ENCODE data around the gene RBM33.

RBM33 gene

GRCh38 chr7:155653803-155654202, 9.3 kb downstream of the RBM33 start:
- peaks cover 9% of the 10 kb centered on the region for H3K36me3 ChIP-seq (replicated peaks; ENCODE audit: insufficient read depth, low read length)
- H3K9me2 ChIP-seq (replicated peaks; ENCODE audit: insufficient read depth, low read length), result no peaks in the 10 kb centered on the region
- H3K27me3 ChIP-seq (replicated peaks; ENCODE audit: insufficient read depth, low read length), result no peaks in the 10 kb centered on the region
- no peaks in the 10 kb centered on the region for H3F3A ChIP-seq (ENCODE audit: insufficient read depth, low read length)
- no peak overlapping the region for H3K4me2 ChIP-seq (ENCODE audit: low read depth, low read length)
- no peak overlapping the region for H3K9ac ChIP-seq (ENCODE audit: low read length)
- no peak for TF ChIP-seq CTCF (IDR thresholded peaks at IDR 0.05; ENCODE audit: low read length)
- TF ChIP-seq EZH2 (optimal IDR thresholded peaks at IDR 0.05; ENCODE audit: low read depth, low read length), result no peak
- TF ChIP-seq EZH2phosphoT487 (IDR thresholded peaks at IDR 0.05; ENCODE audit: low read length), result no peak
- DNase-seq, result no peak
- H3K9me3 ChIP-seq (replicated peaks; ENCODE audit: insufficient read depth, low read length), result no peaks in the 10 kb centered on the region
- H4K20me1 ChIP-seq (ENCODE audit: insufficient read depth, low read length), result peaks cover 56% of the 10 kb centered on the region
- H3K4me3 ChIP-seq (ENCODE audit: low read length), result no peak overlapping the region
- H3K79me2 ChIP-seq (ENCODE audit: low read length), result peaks cover 100% of the 10 kb centered on the region
- no peak overlapping the region for H3K27ac ChIP-seq (ENCODE audit: low read length)
- no peak overlapping the region for H2AFZ ChIP-seq (ENCODE audit: low read length)
- no peaks in the 10 kb centered on the region for H3K4me1 ChIP-seq (ENCODE audit: low read length)

- TF ChIP-seq CTCF (IDR thresholded peaks at IDR 0.05; ENCODE audit: low read length) (no peak), EZH2phosphoT487 (IDR thresholded peaks at IDR 0.05; ENCODE audit: low read length) (no peak), EZH2 (optimal IDR thresholded peaks at IDR 0.05; ENCODE audit: low read depth, low read length) (no peak)
- Histone ChIP-seq H2AFZ (ENCODE audit: low read length) (no peak overlapping the region), H3K9me3 (replicated peaks; ENCODE audit: insufficient read depth, low read length) (no peaks in the 10 kb centered on the region), H3K9me2 (replicated peaks; ENCODE audit: insufficient read depth, low read length) (no peaks in the 10 kb centered on the region), H3K4me3 (ENCODE audit: low read length) (no peak overlapping the region), H4K20me1 (ENCODE audit: insufficient read depth, low read length) (peaks cover 62% of the 10 kb centered on the region), H3K4me1 (ENCODE audit: low read length) (no peaks in the 10 kb centered on the region), H3K27ac (ENCODE audit: low read length) (no peak overlapping the region), H3K79me2 (ENCODE audit: low read length) (peaks cover 99% of the 10 kb centered on the region), H3K9ac (ENCODE audit: low read length) (no peak overlapping the region), H3K27me3 (replicated peaks; ENCODE audit: insufficient read depth, low read length) (no peaks in the 10 kb centered on the region), H3F3A (ENCODE audit: insufficient read depth, low read length) (no peaks in the 10 kb centered on the region), H3K36me3 (replicated peaks; ENCODE audit: insufficient read depth, low read length) (peaks cover 7% of the 10 kb centered on the region), H3K4me2 (ENCODE audit: low read depth, low read length) (no peak overlapping the region)
- DNase-seq, result no peak
These were observed 12.4 kb downstream of the RBM33 start for GRCh38 chr7:155656891-155657290.

- peaks cover 59% of the 10 kb centered on the region for H4K20me1 ChIP-seq (ENCODE audit: insufficient read depth, low read length)
- no peak for DNase-seq
- no peak overlapping the region for H3K9ac ChIP-seq (ENCODE audit: low read length)
- no peaks in the 10 kb centered on the region for H3K9me2 ChIP-seq (replicated peaks; ENCODE audit: insufficient read depth, low read length)
- H3K36me3 ChIP-seq (replicated peaks; ENCODE audit: insufficient read depth, low read length), result peaks cover 7% of the 10 kb centered on the region
- no peaks in the 10 kb centered on the region for H3K4me1 ChIP-seq (ENCODE audit: low read length)
- no peaks in the 10 kb centered on the region for H3K9me3 ChIP-seq (replicated peaks; ENCODE audit: insufficient read depth, low read length)
- no peak overlapping the region for H2AFZ ChIP-seq (ENCODE audit: low read length)
- H3K79me2 ChIP-seq (ENCODE audit: low read length), result peaks cover 99% of the 10 kb centered on the region
- no peak overlapping the region for H3K27ac ChIP-seq (ENCODE audit: low read length)
- no peaks in the 10 kb centered on the region for H3F3A ChIP-seq (ENCODE audit: insufficient read depth, low read length)
- TF ChIP-seq CTCF (IDR thresholded peaks at IDR 0.05; ENCODE audit: low read length) (no peak), EZH2 (optimal IDR thresholded peaks at IDR 0.05; ENCODE audit: low read depth, low read length) (no peak), EZH2phosphoT487 (IDR thresholded peaks at IDR 0.05; ENCODE audit: low read length) (no peak)
- H3K4me2 ChIP-seq (ENCODE audit: low read depth, low read length), result no peak overlapping the region
- no peaks in the 10 kb centered on the region for H3K27me3 ChIP-seq (replicated peaks; ENCODE audit: insufficient read depth, low read length)
- H3K4me3 ChIP-seq (ENCODE audit: low read length), result no peak overlapping the region
These were observed 15.7 kb downstream of the RBM33 start for GRCh38 chr7:155660059-155660757.
